ENCODE results near the gene DLD.

DNA sequence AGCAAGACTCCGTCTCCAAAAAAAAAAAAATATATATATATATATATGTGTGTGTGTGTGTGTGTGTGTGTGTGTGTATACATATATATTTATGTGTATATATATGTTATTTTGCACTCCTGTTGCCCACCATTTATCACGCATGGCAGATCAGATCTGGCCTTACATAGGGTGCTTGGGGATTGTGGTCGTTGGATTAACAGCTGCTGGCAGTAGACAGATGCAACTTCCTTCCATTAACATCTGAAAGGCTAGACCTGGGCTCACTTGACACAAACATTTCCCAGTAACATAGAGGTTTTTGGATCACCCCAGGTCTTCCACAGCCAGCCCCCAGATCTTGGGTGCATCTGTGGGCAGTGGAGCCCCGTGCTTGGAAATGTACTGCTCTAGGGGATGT is 40.8 kb upstream of the DLD start:
- TF ChIP-seq EP300 (IDR thresholded peaks at IDR 0.05; ENCODE audit: low read depth) = no peak
- no peak for TF ChIP-seq POLR2A (IDR thresholded peaks at IDR 0.05)
- TF ChIP-seq, protein P1, sequence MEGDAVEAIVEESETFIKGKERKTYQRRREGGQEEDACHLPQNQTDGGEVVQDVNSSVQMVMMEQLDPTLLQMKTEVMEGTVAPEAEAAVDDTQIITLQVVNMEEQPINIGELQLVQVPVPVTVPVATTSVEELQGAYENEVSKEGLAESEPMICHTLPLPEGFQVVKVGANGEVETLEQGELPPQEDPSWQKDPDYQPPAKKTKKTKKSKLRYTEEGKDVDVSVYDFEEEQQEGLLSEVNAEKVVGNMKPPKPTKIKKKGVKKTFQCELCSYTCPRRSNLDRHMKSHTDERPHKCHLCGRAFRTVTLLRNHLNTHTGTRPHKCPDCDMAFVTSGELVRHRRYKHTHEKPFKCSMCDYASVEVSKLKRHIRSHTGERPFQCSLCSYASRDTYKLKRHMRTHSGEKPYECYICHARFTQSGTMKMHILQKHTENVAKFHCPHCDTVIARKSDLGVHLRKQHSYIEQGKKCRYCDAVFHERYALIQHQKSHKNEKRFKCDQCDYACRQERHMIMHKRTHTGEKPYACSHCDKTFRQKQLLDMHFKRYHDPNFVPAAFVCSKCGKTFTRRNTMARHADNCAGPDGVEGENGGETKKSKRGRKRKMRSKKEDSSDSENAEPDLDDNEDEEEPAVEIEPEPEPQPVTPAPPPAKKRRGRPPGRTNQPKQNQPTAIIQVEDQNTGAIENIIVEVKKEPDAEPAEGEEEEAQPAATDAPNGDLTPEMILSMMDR (IDR thresholded peaks at IDR 0.05) = no peak
- no peak for TF ChIP-seq POLR2AphosphoS5 (IDR thresholded peaks at IDR 0.05)
